HG02840 (cell line): Measurements from ENCODE around the gene SUN2.

Source experiments
- ATAC-seq: cut with Tn5 transposase; IDR thresholded peaks from one replicate; pipeline ENCODE4 v1.9.1; 2021; ENCODE audit warnings: mild to moderate bottlenecking, moderate library complexity, moderate number of reproducible peaks; ENCODE audit not compliant: unreplicated experiment, low FRiP score

SUN2 gene

GRCh38 chr22:38719196-38719595 lies 36.6 kb downstream of the SUN2 start:
- ATAC-seq = no peak

- no peak for ATAC-seq
Measured at GRCh38 chr22:38718414-38718813, 37.4 kb downstream of the SUN2 start.

DNA sequence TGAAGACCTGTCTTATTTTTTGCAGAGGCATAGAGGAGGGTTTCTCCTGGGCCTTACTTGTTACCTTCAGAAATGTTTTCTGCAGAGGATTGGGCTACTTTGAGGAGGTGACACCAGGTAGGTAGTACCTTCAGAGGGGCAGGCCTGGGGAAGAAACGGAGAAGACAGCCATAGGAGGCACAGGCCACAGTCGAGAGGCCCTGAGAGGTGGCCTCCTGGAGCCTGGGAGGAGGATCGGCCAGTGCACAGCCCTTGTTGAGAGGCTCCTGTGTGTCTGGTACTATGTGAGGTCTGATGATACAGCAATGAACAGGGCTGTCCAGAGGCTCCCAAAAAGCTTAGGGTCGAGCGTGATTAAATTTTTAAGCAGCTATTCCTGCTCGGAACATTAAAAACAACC lies 38.6 kb downstream of the SUN2 start:
- no peak for ATAC-seq

GRCh38 chr22:38716826-38717225 lies 39.0 kb downstream of the SUN2 start:
- no peak for ATAC-seq

GRCh38 chr22:38716271-38716670 lies 39.5 kb downstream of the SUN2 start:
- ATAC-seq = no peak

DNA sequence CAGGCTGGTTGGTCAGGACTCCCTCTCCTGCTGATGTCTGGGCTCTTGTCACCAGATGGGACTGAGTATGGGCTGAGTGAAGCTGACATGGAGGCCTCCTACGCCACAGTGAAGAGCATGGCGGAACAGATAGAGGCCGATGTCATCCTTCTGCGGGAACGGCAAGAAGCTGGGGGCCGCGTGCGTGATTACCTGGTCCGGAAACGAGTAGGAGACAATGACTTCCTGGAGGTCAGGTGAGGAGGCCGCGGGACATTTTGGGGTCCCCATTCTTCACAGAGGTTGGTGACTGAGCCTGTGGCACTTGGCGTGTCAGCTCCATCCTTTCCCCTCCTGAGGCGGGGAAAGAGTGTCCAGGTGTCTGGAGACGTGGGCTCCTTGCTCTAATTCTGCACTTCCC lies 39.9 kb downstream of the SUN2 start:
- ATAC-seq = no peak

- ATAC-seq = no peak
Measured at GRCh38 chr22:38715176-38715764, 40.5 kb downstream of the SUN2 start.

- ATAC-seq = no peak
Measured at GRCh38 chr22:38713921-38714320, 41.9 kb downstream of the SUN2 start.

DNA sequence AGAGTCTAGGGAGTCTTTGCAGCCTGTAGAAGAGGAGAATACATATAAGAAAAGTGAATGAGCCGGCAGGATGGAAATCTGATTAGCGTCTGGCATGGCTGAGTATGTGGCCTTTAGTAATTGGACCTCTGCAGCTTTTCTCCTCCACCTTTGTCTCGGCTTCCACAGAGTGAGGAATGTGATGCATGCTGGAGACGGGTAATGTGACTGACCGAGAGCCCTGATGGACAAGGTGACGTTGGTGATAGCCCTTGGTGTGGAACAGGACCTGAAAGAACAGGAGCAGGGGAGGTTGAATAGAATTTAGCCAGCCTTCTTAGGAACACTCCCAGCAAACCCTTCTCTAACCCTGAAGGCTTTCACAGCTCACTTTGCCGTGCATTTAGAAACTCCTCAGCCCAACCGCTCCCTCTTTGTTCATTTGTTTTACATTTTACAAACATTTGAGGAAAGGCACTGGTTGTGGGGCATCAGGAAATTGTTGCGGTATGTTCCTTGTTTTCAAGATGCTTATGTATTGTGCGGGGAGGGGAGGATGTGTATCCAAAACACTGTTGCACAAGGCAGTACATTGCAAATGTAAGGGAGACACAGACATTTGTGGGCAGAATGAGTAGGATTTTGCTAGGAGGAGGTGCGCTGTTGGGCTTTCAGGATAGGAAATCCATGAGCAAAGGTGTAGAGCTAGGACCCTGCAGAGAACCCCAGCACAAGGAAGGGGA lies 43.2 kb downstream of the SUN2 start:
- no peak for ATAC-seq

DNA sequence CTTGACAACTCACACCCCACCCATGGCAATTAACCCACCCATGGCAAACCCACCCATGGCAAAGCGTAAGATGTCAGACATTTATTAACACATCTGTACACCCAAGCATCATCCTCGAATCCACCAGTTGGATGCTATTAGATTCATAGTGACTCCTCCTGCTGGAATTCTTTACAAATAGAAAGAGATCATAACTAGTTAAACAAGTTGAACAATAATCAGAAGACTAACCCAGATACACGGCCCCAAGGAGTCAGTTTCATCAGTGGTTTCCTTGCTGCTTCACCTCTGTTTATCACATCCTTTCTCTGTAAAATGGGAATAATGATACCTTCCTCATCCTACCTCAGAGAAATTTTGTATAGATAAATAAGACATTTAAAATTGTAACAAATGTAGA lies 44.9 kb downstream of the SUN2 start:
- no peak for ATAC-seq

- no peak for ATAC-seq
Measured at GRCh38 chr22:38710351-38710750, 45.4 kb downstream of the SUN2 start.

- ATAC-seq = no peak
Measured at GRCh38 chr22:38709306-38709705, 46.5 kb downstream of the SUN2 start.

DNA sequence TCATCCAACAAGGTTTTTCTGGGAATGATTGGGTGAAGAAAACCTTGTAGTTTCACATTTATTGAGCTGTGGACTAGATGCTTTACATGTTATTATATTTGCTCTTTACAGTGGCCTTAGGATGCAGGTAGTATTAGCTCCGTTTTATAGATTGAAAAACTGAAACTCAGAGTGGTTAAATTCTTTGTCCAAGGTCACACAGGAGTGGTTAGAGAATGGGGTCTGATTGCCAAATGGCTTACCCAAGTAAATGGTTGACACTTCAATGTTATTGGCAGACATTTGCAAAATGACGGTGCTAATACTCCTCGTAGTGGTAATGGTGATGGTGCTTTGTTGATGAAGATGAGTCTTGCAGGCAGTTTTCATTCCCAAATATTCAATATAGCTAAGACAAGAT lies 47.8 kb downstream of the SUN2 start:
- no peak for ATAC-seq

DNA sequence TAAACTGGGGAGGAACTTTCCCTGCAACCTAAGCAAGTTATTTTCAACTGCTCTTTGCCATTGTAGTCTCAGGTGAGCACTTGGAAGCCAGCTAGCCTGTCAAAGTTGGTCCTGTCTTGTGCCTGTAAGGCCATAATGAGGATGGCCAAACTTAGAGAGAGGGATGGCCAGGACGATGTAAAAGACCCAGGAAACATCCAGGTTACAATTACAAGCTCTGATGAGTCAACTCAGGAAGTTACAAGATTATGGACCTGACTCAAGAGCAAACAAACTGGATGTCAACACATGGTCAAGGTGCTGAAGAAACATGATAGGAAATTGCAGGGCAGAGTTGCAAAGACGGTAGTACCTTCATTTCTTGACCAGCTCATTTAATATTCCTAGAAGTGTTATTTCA lies 48.5 kb downstream of the SUN2 start:
- ATAC-seq = no peak

- ATAC-seq = no peak
Measured at GRCh38 chr22:38706901-38707195, 49.0 kb downstream of the SUN2 start.

GRCh38 chr22:38706101-38706900 lies 49.5 kb downstream of the SUN2 start:
- peak; percentile 3 for ATAC-seq

DNA sequence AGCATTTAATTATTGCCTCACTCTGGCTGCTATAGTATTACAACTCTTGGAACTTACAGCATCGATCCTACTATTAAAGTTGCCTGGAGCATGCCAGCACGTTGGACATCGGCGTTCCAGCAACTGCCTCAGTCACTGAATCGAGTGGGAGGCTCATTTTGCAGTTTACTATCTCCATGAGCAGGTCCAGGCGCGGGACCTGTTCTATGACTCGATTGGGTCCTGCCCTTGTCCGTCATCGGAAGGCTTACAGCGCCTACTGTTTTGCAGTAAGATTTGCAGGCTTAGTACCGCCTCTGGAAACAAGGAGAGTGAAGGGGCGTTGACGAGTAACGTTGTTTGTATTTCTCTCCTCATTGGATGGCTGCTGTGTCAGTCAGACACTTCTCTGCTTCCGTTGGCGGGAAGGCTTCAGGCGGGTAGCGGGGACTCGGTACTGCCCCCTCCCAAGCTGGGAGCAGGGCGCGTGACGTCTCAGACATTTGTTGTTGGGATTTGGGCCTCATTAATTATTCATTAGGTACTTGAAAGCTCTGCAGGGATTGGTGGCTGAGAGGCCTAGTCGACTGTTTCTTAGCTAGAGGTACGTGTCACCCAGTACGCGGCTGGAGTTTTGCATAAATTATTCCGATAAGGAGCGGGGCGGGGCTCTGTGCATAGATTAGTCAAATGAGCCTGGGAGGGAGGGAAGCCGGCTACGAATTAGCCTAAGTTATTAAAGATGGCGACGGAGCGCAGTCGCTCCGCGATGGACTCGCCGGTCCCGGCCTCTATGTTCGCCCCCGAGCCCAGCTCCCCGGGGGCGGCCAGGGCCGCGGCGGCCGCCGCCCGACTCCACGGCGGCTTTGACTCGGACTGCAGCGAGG lies 50.3 kb downstream of the SUN2 start, which contains the start of gene GTPBP1:
TSS of gene GTPBP1 (plus strand) at position 710 of the 866 bp plus-strand sequence. CDS start at position 722, 12 bp downstream.
- ATAC-seq = peak; percentile 74

GRCh38 chr22:38704654-38705234 lies 51.1 kb downstream of the SUN2 start:
- no peak for ATAC-seq

DNA sequence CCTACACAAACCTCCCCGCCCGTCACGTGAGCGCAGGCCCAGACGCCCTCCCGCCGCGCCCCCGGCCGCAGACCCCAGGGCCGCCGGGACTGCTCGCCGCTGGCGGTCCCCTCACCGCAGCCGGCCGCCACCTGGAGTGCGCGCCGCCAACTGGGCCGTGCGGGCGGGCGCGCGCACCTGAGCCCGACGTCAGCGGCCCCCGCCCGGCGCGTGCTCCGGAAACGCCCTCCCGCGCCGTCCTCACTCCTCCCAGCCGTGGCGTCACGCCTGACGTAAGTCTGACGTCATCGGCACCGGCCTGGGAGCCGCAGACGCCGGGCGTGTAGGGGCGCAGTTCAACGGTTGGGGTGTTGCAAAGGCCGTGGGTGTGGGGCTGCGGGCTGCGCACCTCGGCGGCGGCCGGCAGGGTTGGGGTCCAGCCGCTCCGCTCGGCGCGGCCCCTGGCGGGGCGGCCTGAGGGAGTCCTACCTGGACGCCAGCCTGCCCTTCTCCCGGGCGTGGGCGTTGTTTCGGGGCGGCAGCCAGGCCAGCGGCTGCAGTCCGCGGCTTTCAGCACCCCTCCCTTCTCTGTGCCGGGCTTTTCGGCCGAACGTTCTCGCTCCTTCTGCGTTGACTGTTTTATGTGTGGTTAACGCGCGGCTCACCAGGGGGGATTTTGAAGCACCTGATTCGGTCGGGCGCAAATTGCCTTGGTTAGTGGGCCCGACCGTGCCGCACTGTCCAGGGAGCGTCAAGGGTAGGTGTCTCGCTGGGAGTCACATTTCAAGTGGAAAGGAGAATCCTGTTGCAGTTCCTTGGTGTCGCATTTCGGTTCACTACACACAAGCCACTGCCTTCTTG lies 54.8 kb downstream of the SUN2 start, which contains the start of gene JOSD1:
TSS of gene JOSD1 (minus strand) at position 155 of the 840 bp plus-strand sequence. CDS start 956 bp downstream, outside the sequence.
- peak; percentile 40 for ATAC-seq
